ENCODE data around the gene WDR43. TPM values are rescaled to one million over a fixed set of nuclear protein-coding genes. Genes with fewer than 3 reads are reported as not detected.

The WDR43 gene
- total and polyA plus RNA-seq, 9 of the 15 experiments (the other 6 are each of a cell fraction or from before 2014, with no cell fraction given), result 34.6 to 197 (median 105) TPM

GRCh38 chr2:28870146-28870891, 24.1 kb upstream of the WDR43 start, which contains the start of gene TRMT61B (continued):
- TF ChIP-seq ZBTB34 (CRISPR knock-in tag; IDR thresholded peaks at IDR 0.05) (no peak), KLF6 (CRISPR knock-in tag; IDR thresholded peaks at IDR 0.05; ENCODE audit: borderline replicate concordance) (no peak), SREBF2 (CRISPR knock-in tag; IDR thresholded peaks at IDR 0.05) (no peak), CHD7 (IDR thresholded peaks at IDR 0.05; ENCODE audit: low read depth, low read length) (no peak), ZNF609 (CRISPR knock-in tag; IDR thresholded peaks at IDR 0.05; ENCODE audit: borderline replicate concordance) (no peak), SRSF9 (IDR thresholded peaks at IDR 0.05; ENCODE audit: borderline replicate concordance, low read depth, low read length) (no peak), NFATC3 (IDR thresholded peaks at IDR 0.05) (no peak), ZNF121 (CRISPR knock-in tag; conservative IDR thresholded peaks at IDR 0.05) (no peak), ZNF253 (CRISPR knock-in tag; conservative IDR thresholded peaks at IDR 0.05) (no peak)
